HCT116 (cell line): ENCODE results near the gene LRRC74A. TPM values are rescaled to one million over a fixed set of nuclear protein-coding genes. Genes with fewer than 3 reads are reported as not detected.

Experiments used
- ATAC-seq: fragments of 200-7000 bp; cut with Tn5 transposase; 2 replicates; pipeline ENCODE4 v1.9.1; 2020; ENCODE audit warnings: mild to moderate bottlenecking, moderate library complexity
- BruUV-seq: library from RNA; stranded (reverse); fragments of 400-500 nt; replicated peaks from 2 replicates; lab custom pipeline; 2021; lab: Mats Ljungman, UMichigan
- CTCF ChIA-PET: fragments of 300-600 bp; sonication (Branson Sonifier 250); formaldehyde crosslinking; loops from one replicate; lab custom pipeline; 2021; ENCODE audit warnings: antibody characterized with exemption; lab: Charles Lee
- POLR2A ChIA-PET: fragments of 300-600, 350-600 bp; sonication (Branson Sonifier 250); formaldehyde crosslinking; loops from one replicate; lab custom pipeline; 2021; ENCODE audit warnings: antibody characterized with exemption; lab: Charles Lee
- RAD21 ChIA-PET, 2 experiments: fragments of 300-600 bp; sonication (Branson Sonifier 250); formaldehyde crosslinking; loops; one replicate each; lab custom pipeline; 2023; ENCODE audit warnings: low total read pairs in 2 of 2; ENCODE audit not compliant: uncharacterized antibody in 2 of 2, unreplicated experiment in 2 of 2, low non-redundant PET in 1 of 2; lab: Charles Lee
- DNase-seq: peaks from one replicate; pipeline ENCODE4 v3.0.0-alpha.2; 2010; ENCODE audit warnings: low read depth, low spot score
- H2AFZ ChIP-seq: fragments of 200-600 bp; shearing (Covaris generic), sonication (generic); 2 replicates; pipeline ENCODE4 v1.6.1; 2017; ENCODE audit warnings: low read depth, mixed run types, mixed read lengths, antibody characterized with exemption, low read length; ENCODE audit not compliant: poor library complexity, severe bottlenecking
- H3K27ac ChIP-seq: 2 replicates; pipeline ENCODE4 v1.5.1; 2012; ENCODE audit warnings: low read depth, low read length
- H3K27me3 ChIP-seq: fragments of 200-600 bp; sonication (generic); 2 replicates; pipeline ENCODE4 v1.6.1; 2016; ENCODE audit warnings: mixed run types, low read length, mixed read lengths; ENCODE audit not compliant: insufficient read depth
- H3K36me3 ChIP-seq, 2 experiments: fragments of 200-500 bp in 1 of 2; fragments of 200-600 bp in 1 of 2; sonication (Bioruptor generic) in 1 of 2; sonication (generic) in 1 of 2; 2 replicates each; pipeline versions ENCODE4 v1.5.1 to v1.6.1; 2014 to 2016; ENCODE audit warnings: low read length in 2 of 2, inconsistent platforms in 1 of 2, mixed read lengths in 1 of 2, mixed run types in 1 of 2; ENCODE audit not compliant: insufficient read depth in 2 of 2, control insufficient read depth in 1 of 2
- H3K4me1 ChIP-seq, 2 experiments: fragments of 200-600 bp in 1 of 2; sonication (generic) in 1 of 2; 2 replicates each; pipeline versions ENCODE4 v1.5.1 to v1.6.1; 2012 to 2017; ENCODE audit warnings: low read length in 2 of 2, inconsistent platforms in 1 of 2, mild to moderate bottlenecking in 1 of 2, mixed read lengths in 1 of 2, mixed run types in 1 of 2, moderate library complexity in 1 of 2; ENCODE audit not compliant: insufficient read depth in 2 of 2, control insufficient read depth in 1 of 2
- H3K4me2 ChIP-seq: fragments of 200-600 bp; sonication (generic); 2 replicates; pipeline ENCODE4 v1.6.1; 2017; ENCODE audit warnings: mixed run types, low read length, mixed read lengths
- H3K4me3 ChIP-seq, 2 experiments: fragments of 200-600 bp in 1 of 2; sonication (generic) in 1 of 2; replicated peaks in 1 of 2; 2 replicates each; pipeline ENCODE4 v1.5.1; 2011 to 2016; ENCODE audit warnings: low read length in 2 of 2, control low read depth in 1 of 2, low read depth in 1 of 2, mild to moderate bottlenecking in 1 of 2, mixed read lengths in 1 of 2, mixed run types in 1 of 2
- H3K79me2 ChIP-seq: fragments of 200-600 bp; sonication (generic); 2 replicates; pipeline ENCODE4 v1.6.1; 2017; ENCODE audit warnings: mild to moderate bottlenecking, mixed run types, low read length, moderate library complexity, mixed read lengths; ENCODE audit not compliant: insufficient read depth
- H3K9ac ChIP-seq: fragments of 200-600 bp; sonication (generic); 2 replicates; pipeline ENCODE4 v1.6.1; 2016; ENCODE audit warnings: low read length, mixed read lengths
- H3K9me2 ChIP-seq: fragments of 200-600 bp; sonication (generic), shearing (Covaris generic); 2 replicates; pipeline ENCODE4 v1.6.1; 2017; ENCODE audit warnings: mixed run types, mild to moderate bottlenecking, moderate library complexity; ENCODE audit not compliant: insufficient read depth
- H3K9me3 ChIP-seq, 2 experiments: fragments of 200-500 bp in 1 of 2; fragments of 200-600 bp in 1 of 2; sonication (Bioruptor generic) in 1 of 2; sonication (generic) in 1 of 2; 2 replicates each; pipeline ENCODE4 v1.6.1; 2014 to 2017; ENCODE audit warnings: low read length in 2 of 2, mixed read lengths in 2 of 2, inconsistent platforms in 1 of 2, low read depth in 1 of 2, mild to moderate bottlenecking in 1 of 2, mixed run types in 1 of 2, moderate library complexity in 1 of 2; ENCODE audit not compliant: control insufficient read depth in 1 of 2, insufficient read depth in 1 of 2
- H4K20me1 ChIP-seq: fragments of 200-600 bp; sonication (generic), shearing (Covaris generic); 2 replicates; pipeline ENCODE4 v1.6.1; 2017; ENCODE audit warnings: mixed run types, mild to moderate bottlenecking, moderate library complexity; ENCODE audit not compliant: insufficient read depth
- EZH2 ChIP-seq: fragments of 200-600 bp; sonication (generic); IDR thresholded peaks from 2 replicates; pipeline ENCODE4 v1.6.1; 2017; ENCODE audit warnings: antibody characterized with exemption, mixed run types
- FOSL1 ChIP-seq: IDR thresholded peaks from 2 replicates; pipeline ENCODE4 v1.6.1; 2012; ENCODE audit warnings: low read depth
- JUND ChIP-seq: IDR thresholded peaks from 2 replicates; pipeline ENCODE4 v1.6.1; 2012
- POLR2A ChIP-seq: IDR thresholded peaks from 2 replicates; pipeline ENCODE4 v1.7.0; 2011; ENCODE audit warnings: borderline replicate concordance; ENCODE audit not compliant: insufficient read depth, insufficient read length; ENCODE audit errors: extremely low read depth
- POLR2AphosphoS5 ChIP-seq: IDR thresholded peaks from 2 replicates; pipeline ENCODE4 v1.6.1; 2011; ENCODE audit warnings: mild to moderate bottlenecking, low read depth, low read length, moderate library complexity
- SIN3A ChIP-seq: IDR thresholded peaks from 2 replicates; pipeline ENCODE4 v1.6.1; 2012; ENCODE audit warnings: low read depth
- TCF7L2 ChIP-seq: IDR thresholded peaks from 2 replicates; pipeline ENCODE4 v1.7.0; 2011; ENCODE audit warnings: borderline replicate concordance, inconsistent platforms; ENCODE audit not compliant: insufficient read depth, insufficient read length; ENCODE audit errors: extremely low read depth
- YY1 ChIP-seq: IDR thresholded peaks from 2 replicates; pipeline ENCODE4 v1.6.1; 2011; ENCODE audit warnings: low read length, low read depth, moderate library complexity, mild to moderate bottlenecking; ENCODE audit not compliant: insufficient replicate concordance; ENCODE audit errors: extremely low read depth
- ZFX ChIP-seq: fragments of 450-650 bp; IDR thresholded peaks from 2 replicates; pipeline ENCODE4 v1.6.1; 2017
- intact Hi-C: fragments of 100-400 bp; cut with micrococcal nuclease; formaldehyde crosslinking; loops from 2 replicates; pipeline ENCODE4 v1.10.0; 2022
- total RNA-seq: library from RNA; stranded (reverse); gene quantifications from one replicate; pipeline ENCODE4 v1.2.1, GENCODE V29; 2021; ENCODE audit not compliant: unreplicated experiment
- TF ChIP-seq, protein P1 (sequence below): IDR thresholded peaks from 2 replicates; pipeline ENCODE4 v1.6.1; 2012
- TF ChIP-seq, protein P2 (sequence below): IDR thresholded peaks from 2 replicates; pipeline ENCODE4 v1.6.1; 2012; ENCODE audit warnings: low read depth
- TF ChIP-seq, protein P3 (sequence below), 3 experiments: fragments of 200-600 bp in 1 of 3; sonication (generic) in 1 of 3; IDR thresholded peaks in 2 of 3; conservative IDR thresholded peaks in 1 of 3; 2 replicates each; pipeline ENCODE4 v1.5.1; 2012 to 2017; ENCODE audit warnings: low read depth in 2 of 3, low read length in 2 of 3, antibody characterized with exemption in 1 of 3, borderline replicate concordance in 1 of 3, control low read depth in 1 of 3, mild to moderate bottlenecking in 1 of 3, mixed read lengths in 1 of 3, mixed run types in 1 of 3, moderate library complexity in 1 of 3; ENCODE audit not compliant: insufficient read depth in 1 of 3
- TF ChIP-seq, protein P4 (sequence below): IDR thresholded peaks from 2 replicates; pipeline ENCODE4 v1.6.1; 2011; ENCODE audit warnings: mild to moderate bottlenecking, low read length, moderate library complexity; ENCODE audit not compliant: insufficient replicate concordance; ENCODE audit errors: extremely low read depth

The LRRC74A gene
- total RNA-seq, 1 experiment from 2014 or later, result not detected

DNA sequence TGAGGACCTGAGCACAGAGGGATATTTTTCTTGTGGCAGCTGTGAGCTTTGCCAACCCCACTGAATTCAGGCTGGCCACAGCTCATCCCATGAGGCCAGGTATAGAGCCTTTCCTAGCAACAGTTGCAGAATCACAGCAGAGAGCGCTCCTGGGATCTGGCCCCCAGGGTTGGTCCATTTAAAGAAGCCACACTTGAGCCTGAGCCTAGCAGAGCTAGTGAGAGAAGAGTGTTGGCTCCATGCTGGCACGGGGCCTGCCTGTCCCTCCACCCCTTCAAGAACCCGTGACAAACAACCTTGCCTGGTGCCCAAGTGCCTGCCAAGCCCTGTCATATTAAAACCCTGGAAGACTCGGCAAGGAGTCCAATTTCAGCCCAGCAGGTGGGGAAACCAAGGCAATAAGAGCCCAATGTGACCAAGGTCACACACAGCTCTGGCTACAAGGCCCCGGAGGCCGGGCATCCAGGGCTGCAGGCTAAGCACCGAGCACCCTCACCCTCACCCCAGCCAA lies 91.6 kb downstream of the LRRC74A start:
- TF ChIP-seq POLR2A, result no peak
- TF ChIP-seq TCF7L2, result no peak
- TF ChIP-seq, protein P1, sequence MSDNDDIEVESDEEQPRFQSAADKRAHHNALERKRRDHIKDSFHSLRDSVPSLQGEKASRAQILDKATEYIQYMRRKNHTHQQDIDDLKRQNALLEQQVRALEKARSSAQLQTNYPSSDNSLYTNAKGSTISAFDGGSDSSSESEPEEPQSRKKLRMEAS, result no peak
- TF ChIP-seq, protein P2, sequence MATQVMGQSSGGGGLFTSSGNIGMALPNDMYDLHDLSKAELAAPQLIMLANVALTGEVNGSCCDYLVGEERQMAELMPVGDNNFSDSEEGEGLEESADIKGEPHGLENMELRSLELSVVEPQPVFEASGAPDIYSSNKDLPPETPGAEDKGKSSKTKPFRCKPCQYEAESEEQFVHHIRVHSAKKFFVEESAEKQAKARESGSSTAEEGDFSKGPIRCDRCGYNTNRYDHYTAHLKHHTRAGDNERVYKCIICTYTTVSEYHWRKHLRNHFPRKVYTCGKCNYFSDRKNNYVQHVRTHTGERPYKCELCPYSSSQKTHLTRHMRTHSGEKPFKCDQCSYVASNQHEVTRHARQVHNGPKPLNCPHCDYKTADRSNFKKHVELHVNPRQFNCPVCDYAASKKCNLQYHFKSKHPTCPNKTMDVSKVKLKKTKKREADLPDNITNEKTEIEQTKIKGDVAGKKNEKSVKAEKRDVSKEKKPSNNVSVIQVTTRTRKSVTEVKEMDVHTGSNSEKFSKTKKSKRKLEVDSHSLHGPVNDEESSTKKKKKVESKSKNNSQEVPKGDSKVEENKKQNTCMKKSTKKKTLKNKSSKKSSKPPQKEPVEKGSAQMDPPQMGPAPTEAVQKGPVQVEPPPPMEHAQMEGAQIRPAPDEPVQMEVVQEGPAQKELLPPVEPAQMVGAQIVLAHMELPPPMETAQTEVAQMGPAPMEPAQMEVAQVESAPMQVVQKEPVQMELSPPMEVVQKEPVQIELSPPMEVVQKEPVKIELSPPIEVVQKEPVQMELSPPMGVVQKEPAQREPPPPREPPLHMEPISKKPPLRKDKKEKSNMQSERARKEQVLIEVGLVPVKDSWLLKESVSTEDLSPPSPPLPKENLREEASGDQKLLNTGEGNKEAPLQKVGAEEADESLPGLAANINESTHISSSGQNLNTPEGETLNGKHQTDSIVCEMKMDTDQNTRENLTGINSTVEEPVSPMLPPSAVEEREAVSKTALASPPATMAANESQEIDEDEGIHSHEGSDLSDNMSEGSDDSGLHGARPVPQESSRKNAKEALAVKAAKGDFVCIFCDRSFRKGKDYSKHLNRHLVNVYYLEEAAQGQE, result no peak
- no peak for TF ChIP-seq JUND
- TF ChIP-seq, protein P3, sequence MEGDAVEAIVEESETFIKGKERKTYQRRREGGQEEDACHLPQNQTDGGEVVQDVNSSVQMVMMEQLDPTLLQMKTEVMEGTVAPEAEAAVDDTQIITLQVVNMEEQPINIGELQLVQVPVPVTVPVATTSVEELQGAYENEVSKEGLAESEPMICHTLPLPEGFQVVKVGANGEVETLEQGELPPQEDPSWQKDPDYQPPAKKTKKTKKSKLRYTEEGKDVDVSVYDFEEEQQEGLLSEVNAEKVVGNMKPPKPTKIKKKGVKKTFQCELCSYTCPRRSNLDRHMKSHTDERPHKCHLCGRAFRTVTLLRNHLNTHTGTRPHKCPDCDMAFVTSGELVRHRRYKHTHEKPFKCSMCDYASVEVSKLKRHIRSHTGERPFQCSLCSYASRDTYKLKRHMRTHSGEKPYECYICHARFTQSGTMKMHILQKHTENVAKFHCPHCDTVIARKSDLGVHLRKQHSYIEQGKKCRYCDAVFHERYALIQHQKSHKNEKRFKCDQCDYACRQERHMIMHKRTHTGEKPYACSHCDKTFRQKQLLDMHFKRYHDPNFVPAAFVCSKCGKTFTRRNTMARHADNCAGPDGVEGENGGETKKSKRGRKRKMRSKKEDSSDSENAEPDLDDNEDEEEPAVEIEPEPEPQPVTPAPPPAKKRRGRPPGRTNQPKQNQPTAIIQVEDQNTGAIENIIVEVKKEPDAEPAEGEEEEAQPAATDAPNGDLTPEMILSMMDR (IDR thresholded peaks at IDR 0.05 in 2 of 3, conservative IDR thresholded peaks at IDR 0.05 in 1 of 3; ENCODE audit: borderline replicate concordance in 1 of 3, insufficient read depth in 1 of 3, low read depth in 2 of 3, low read length in 2 of 3), result no peak
- TF ChIP-seq ZFX, result no peak
- TF ChIP-seq FOSL1, result no peak
- TF ChIP-seq, protein P4, sequence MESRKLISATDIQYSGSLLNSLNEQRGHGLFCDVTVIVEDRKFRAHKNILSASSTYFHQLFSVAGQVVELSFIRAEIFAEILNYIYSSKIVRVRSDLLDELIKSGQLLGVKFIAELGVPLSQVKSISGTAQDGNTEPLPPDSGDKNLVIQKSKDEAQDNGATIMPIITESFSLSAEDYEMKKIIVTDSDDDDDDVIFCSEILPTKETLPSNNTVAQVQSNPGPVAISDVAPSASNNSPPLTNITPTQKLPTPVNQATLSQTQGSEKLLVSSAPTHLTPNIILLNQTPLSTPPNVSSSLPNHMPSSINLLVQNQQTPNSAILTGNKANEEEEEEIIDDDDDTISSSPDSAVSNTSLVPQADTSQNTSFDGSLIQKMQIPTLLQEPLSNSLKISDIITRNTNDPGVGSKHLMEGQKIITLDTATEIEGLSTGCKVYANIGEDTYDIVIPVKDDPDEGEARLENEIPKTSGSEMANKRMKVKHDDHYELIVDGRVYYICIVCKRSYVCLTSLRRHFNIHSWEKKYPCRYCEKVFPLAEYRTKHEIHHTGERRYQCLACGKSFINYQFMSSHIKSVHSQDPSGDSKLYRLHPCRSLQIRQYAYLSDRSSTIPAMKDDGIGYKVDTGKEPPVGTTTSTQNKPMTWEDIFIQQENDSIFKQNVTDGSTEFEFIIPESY, result no peak
- TF ChIP-seq EZH2, result no peak
- no peak for TF ChIP-seq SIN3A
- TF ChIP-seq POLR2AphosphoS5, result no peak
- TF ChIP-seq YY1, result no peak
- Histone ChIP-seq H3K36me3 (no peaks in the 10 kb centered on the region), H3K79me2 (no peaks in the 10 kb centered on the region), H3K27ac (peak overlapping the region; percentile 99), H3K4me1 (peaks cover 73 to 79% of the 10 kb centered on the region in 2 experiments), H3K9me3 (no peaks in the 10 kb centered on the region), H2AFZ (no peak overlapping the region), H3K9me2 (no peaks in the 10 kb centered on the region), H3K4me2 (peak overlapping the region; percentile 79), H3K9ac (peak overlapping the region; percentile 66), H3K27me3 (no peaks in the 10 kb centered on the region), H4K20me1 (no peaks in the 10 kb centered on the region), H3K4me3 (no peak overlapping the region)
- no peak for DNase-seq
- no peak for ATAC-seq
- BruUV-seq, result no TSS peak
- intact Hi-C loops, result loop anchor here (1.0 to 10.0 kb wide), 4 partner anchors 29 to 107 kb away; partner anchors contain the start of gene IRF2BPL
- POLR2A ChIA-PET, result interaction anchor here (1.0 to 3.6 kb wide), 13 partner anchors 13 to 142 kb away, joined by 4 to 20 read pairs (median 6); no protein-coding TSS in a partner anchor
- CTCF ChIA-PET, result interaction anchor here (0.8 to 4.2 kb wide), 17 partner anchors 13 to 153 kb away, joined by 3 to 28 read pairs (median 6); partner anchors contain the start of gene IRF2BPL
- RAD21 ChIA-PET, result interaction anchor here (1.1 to 1.9 kb wide), 6 partner anchors 36 to 142 kb away, joined by 3 to 7 read pairs (median 4); no protein-coding TSS in a partner anchor
